ENCODE data around the gene C7. TPM values are rescaled to one million over a fixed set of nuclear protein-coding genes. Genes with fewer than 3 reads are reported as not detected.

C7 gene
- total RNA-seq, 1 donor from 2014 or later = not detected

DNA sequence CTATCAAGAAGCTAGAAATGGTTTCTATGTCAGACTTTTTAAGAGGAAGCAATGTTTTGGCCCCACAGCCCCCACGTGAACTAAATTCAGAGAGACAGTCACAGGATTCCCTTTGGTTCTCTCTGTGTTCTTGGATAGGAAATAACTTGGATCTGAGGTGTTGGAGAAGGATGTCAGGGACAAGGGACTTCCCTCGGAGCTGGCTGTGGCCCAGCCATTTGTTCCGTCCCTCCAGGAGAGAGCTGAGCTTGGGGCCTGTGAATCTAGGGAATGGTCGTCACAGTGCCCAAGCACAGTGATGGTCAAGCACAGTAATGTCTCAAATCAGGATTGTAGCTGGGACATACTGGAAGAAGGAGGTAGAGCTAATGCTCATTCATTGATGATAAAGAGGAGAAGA lies 2.0 kb downstream of the C7 start:
- H3K9me3 Mint-ChIP-seq = no peaks in the 10 kb centered on the region
- peaks cover 20% of the 10 kb centered on the region for H3K27me3 Mint-ChIP-seq
- H3K4me1 Mint-ChIP-seq = no peaks in the 10 kb centered on the region
- H3K27ac Mint-ChIP-seq = no peak overlapping the region
- no peaks in the 10 kb centered on the region for H3K36me3 Mint-ChIP-seq (ENCODE audit: low read depth)
- ATAC-seq (ENCODE audit: low read depth) = no peak
- no peak for DNase-seq
- POLR2A ChIA-PET = no interaction called here
- CTCF ChIA-PET = no interaction called here
- H3K4me3 Mint-ChIP-seq = no peak overlapping the region
- TF ChIP-seq, protein P1, sequence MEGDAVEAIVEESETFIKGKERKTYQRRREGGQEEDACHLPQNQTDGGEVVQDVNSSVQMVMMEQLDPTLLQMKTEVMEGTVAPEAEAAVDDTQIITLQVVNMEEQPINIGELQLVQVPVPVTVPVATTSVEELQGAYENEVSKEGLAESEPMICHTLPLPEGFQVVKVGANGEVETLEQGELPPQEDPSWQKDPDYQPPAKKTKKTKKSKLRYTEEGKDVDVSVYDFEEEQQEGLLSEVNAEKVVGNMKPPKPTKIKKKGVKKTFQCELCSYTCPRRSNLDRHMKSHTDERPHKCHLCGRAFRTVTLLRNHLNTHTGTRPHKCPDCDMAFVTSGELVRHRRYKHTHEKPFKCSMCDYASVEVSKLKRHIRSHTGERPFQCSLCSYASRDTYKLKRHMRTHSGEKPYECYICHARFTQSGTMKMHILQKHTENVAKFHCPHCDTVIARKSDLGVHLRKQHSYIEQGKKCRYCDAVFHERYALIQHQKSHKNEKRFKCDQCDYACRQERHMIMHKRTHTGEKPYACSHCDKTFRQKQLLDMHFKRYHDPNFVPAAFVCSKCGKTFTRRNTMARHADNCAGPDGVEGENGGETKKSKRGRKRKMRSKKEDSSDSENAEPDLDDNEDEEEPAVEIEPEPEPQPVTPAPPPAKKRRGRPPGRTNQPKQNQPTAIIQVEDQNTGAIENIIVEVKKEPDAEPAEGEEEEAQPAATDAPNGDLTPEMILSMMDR (IDR thresholded peaks at IDR 0.05) = no peak
- intact Hi-C loops (cut with micrococcal nuclease) = no loop called here

DNA sequence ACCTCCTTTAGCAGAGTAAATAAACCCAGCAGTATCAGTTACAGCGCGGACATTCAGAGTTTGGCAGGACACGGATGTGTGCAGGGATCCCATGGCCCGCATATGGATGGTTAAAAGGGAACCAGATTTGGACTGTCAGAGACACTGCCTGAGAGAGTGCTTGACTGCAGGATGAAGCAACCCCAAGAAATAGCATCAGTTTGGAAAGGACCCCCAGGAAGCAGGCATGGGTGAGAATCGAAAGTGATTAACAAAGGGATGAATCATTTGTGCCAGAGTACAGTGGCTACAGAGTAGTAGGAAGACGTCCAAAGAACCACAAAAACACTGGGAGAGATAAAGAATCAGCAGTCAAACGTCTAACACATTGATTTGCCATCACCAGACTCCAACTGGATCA lies 5.5 kb downstream of the C7 start:
- CTCF ChIA-PET = no interaction called here
- Mint-ChIP-seq H3K36me3 (ENCODE audit: low read depth) (no peaks in the 10 kb centered on the region), H3K27ac (no peak overlapping the region), H3K9me3 (no peaks in the 10 kb centered on the region), H3K27me3 (peaks cover 17% of the 10 kb centered on the region), H3K4me1 (no peaks in the 10 kb centered on the region), H3K4me3 (no peak overlapping the region)
- POLR2A ChIA-PET = no interaction called here
- no peak for ATAC-seq (ENCODE audit: low read depth)
- TF ChIP-seq, protein P1 (IDR thresholded peaks at IDR 0.05) = no peak
- DNase-seq = no peak
- intact Hi-C loops (cut with micrococcal nuclease) = no loop called here

DNA sequence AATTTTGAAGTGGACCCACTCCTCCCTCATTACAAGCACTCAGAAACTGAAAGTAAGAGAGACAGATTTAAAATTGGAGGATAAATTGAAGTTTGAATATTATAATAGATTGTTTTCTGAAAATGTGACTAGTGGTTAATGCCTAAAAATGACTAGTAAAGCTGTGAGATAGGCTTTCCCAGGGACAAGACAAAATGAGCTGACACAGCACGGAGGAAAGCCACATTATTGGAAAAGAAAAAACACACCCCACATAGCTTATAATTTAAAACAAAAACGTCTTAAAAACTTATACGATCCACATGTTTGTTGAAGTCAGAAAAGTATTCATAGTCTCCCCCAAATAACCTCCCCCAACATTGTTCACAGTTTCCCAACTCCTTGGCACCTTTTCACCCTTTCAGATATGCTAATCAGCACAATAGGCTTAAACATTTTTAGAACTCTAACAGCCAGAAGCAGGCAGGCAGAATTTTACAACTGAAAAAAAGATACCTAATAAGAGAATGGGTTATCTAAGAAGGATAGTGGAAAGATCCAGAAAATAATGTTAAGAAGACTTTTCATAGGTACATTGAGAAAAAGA lies 6.1 kb downstream of the C7 start:
- DNase-seq = no peak
- ChIA-PET POLR2A (no interaction called here), CTCF (no interaction called here)
- TF ChIP-seq, protein P1 (IDR thresholded peaks at IDR 0.05) = no peak
- H3K36me3 Mint-ChIP-seq (ENCODE audit: low read depth) = no peaks in the 10 kb centered on the region
- no peaks in the 10 kb centered on the region for H3K4me1 Mint-ChIP-seq
- no peak overlapping the region for H3K27ac Mint-ChIP-seq
- H3K4me3 Mint-ChIP-seq = no peak overlapping the region
- no peaks in the 10 kb centered on the region for H3K9me3 Mint-ChIP-seq
- intact Hi-C loops (cut with micrococcal nuclease) = no loop called here
- ATAC-seq (ENCODE audit: low read depth) = no peak
- H3K27me3 Mint-ChIP-seq = peaks cover 17% of the 10 kb centered on the region

DNA sequence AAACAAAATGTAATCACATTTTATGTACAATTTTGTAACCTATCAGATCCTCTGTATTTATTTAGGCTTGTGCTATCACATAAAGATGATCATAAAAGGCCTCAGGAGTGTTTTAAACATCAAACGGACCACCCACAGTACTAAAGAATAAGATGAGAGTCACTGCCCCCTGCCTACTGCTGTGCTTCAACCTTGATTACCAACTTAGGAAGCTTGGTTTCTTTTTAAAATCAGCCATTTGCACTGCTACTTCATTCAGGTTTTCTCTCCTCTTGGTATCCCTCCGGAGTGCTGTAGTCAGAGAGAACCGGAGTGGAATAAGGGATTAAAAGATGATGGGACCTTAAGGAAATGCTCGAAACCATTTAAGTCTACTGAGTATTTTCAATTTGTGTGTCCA lies 6.9 kb downstream of the C7 start:
- ATAC-seq (ENCODE audit: low read depth) (no peak), DNase-seq (no peak)
- POLR2A ChIA-PET = no interaction called here
- Mint-ChIP-seq H3K27me3 (peaks cover 14% of the 10 kb centered on the region), H3K36me3 (ENCODE audit: low read depth) (no peaks in the 10 kb centered on the region), H3K9me3 (no peaks in the 10 kb centered on the region), H3K27ac (no peak overlapping the region), H3K4me1 (no peaks in the 10 kb centered on the region), H3K4me3 (no peak overlapping the region)
- CTCF ChIA-PET = no interaction called here
- TF ChIP-seq, protein P1 (IDR thresholded peaks at IDR 0.05) = no peak
- intact Hi-C loops (cut with micrococcal nuclease) = no loop called here

DNA sequence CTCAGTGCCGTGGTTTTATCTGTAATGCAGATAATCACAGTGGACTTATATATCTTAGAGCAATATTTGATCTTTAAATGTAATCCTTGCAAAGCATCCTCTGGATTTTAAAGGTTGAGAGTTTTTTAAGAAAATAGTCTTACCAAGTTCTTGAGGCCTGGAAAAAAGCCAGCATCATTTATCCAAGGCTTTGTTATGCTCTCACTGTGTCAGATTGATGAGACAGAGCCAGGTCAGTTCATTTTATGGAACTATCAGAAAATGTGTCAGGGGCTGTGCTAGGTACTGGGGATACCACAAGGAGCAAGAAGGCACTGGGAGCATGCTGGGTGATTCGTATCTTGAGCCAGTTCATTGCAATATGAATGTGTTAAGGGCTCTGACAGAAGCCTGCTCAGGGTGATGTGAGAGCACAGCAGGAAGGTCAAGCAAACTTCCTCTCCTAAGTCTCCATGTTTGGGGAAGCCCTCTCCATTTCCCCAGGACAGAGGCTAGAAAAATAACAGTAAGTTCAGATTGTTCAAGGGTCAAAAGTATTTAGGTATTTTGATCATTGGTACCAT lies 19.7 kb downstream of the C7 start:
- ChIA-PET POLR2A (no interaction called here), CTCF (no interaction called here)
- TF ChIP-seq, protein P1 (IDR thresholded peaks at IDR 0.05) = no peak
- Mint-ChIP-seq H3K36me3 (ENCODE audit: low read depth) (no peaks in the 10 kb centered on the region), H3K27ac (no peak overlapping the region), H3K9me3 (peaks cover 20% of the 10 kb centered on the region), H3K27me3 (no peaks in the 10 kb centered on the region), H3K4me3 (no peak overlapping the region), H3K4me1 (no peaks in the 10 kb centered on the region)
- intact Hi-C loops (cut with micrococcal nuclease) = no loop called here
- DNase-seq = no peak
- ATAC-seq (ENCODE audit: low read depth) = no peak

Data from activated B cell treated with CpG ODN at 0.5 μM for 24 hours (primary cell).